Stimulated activated CD8-positive, alpha-beta memory T cell treated with anti-CD3 and anti-CD28 coated beads, Interleukin-15, amount 100 ng/mL, for 1 hour (primary cell): ENCODE measurements around the gene SURF6.
A peak's percentile ranks its signal among the peaks of the same experiment; 100 is the strongest.
"Not testable (repeated sequence)": the region's sequence is repeated elsewhere in the genome, so short reads cannot be mapped to it uniquely, and the experiment has no call there.

Source experiments
- DNase-seq: peaks from one replicate; pipeline ENCODE4 v3.0.0-alpha.2; 2020; ENCODE audit warnings: low read depth

The SURF6 gene

GRCh38 chr9:133335924-133336811, at the start of gene SURF6:
TSS of gene SURF6 (minus strand) at chr9:133336188. CDS start at chr9:133336132, 56 bp downstream.
- DNase-seq: peak; percentile 78

- no peak for DNase-seq
Measured at GRCh38 chr9:133385452-133385851, 49.5 kb upstream of the SURF6 start.

GRCh38 chr9:133384736-133385321, 48.8 kb upstream of the SURF6 start:
- DNase-seq: no peak

GRCh38 chr9:133383438-133383837, 47.5 kb upstream of the SURF6 start:
- no peak for DNase-seq

DNA sequence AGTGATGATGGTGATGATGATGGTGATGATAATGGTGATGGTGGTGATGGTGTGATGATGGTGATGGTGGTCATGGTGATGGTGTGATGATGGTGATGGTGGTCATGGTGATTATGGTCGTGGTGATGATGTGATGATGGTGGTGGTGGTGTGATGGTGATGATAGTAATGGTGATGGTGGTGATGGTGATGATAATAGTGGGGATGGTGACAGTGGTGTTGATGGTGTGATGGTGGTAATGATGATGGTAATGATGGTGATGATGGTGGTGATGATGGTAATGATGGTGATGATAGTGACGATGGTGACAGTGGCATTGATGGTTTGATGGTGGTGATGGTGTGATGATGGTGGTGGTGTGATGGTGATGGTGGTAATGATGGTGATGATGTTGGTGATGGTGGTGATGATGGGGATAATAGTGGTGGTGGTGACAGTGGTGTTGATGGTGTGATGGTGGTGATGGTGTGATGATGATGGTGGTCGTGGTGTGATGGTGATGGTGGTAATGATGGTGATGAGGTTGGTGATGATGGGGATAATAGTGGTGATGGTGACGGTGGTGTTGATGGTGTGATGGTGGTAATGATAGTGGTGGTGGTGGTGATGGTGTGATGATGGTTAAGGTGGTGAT, 46.6 kb upstream of the SURF6 start:
- no peak for DNase-seq

DNA sequence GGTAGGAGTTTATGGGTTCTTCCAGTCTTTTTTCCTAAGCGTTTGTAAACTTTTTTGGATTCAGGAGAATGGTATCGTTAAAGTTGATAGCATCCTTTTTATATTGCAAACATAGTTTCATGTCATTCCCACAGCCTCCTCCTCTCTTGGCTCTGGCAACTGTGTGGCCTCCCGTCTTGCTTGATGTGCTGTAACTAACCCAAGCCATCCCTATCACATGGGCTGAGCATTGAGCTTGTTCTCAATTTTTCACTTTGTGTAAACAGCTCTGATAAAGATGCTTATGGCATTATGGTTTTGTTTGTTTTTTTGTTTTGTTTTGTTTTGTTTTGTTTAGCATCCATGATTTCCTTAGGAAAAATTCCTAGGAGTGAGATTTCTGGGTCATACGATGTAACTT, 44.7 kb upstream of the SURF6 start:
- DNase-seq: no peak

- DNase-seq: no peak
Measured at GRCh38 chr9:133379153-133380086, 43.4 kb upstream of the SURF6 start.

- DNase-seq: no peak
Measured at GRCh38 chr9:133378408-133378962, 42.5 kb upstream of the SURF6 start.

GRCh38 chr9:133377721-133378216, 41.8 kb upstream of the SURF6 start:
- no peak for DNase-seq

DNA sequence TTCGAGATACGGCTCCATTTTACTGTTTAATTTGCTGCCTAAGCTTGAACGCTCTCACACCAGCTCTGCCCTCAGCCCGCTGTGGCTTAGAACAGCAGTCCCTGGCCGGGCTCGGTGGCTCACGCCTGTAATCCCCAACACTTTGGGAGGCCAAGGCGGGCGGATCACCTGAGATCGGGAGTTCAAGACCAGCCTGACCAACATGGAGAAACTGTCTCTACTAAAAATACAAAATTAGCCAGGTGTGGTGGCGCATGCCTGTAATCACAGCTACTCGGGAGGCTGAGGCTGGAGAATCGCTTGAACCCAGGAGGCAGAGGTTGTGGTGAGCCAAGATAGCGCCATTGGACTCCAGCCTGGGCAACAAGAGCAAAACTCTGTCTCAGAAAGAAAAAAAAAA, 41.3 kb upstream of the SURF6 start:
- not testable (repeated sequence) for DNase-seq

DNA sequence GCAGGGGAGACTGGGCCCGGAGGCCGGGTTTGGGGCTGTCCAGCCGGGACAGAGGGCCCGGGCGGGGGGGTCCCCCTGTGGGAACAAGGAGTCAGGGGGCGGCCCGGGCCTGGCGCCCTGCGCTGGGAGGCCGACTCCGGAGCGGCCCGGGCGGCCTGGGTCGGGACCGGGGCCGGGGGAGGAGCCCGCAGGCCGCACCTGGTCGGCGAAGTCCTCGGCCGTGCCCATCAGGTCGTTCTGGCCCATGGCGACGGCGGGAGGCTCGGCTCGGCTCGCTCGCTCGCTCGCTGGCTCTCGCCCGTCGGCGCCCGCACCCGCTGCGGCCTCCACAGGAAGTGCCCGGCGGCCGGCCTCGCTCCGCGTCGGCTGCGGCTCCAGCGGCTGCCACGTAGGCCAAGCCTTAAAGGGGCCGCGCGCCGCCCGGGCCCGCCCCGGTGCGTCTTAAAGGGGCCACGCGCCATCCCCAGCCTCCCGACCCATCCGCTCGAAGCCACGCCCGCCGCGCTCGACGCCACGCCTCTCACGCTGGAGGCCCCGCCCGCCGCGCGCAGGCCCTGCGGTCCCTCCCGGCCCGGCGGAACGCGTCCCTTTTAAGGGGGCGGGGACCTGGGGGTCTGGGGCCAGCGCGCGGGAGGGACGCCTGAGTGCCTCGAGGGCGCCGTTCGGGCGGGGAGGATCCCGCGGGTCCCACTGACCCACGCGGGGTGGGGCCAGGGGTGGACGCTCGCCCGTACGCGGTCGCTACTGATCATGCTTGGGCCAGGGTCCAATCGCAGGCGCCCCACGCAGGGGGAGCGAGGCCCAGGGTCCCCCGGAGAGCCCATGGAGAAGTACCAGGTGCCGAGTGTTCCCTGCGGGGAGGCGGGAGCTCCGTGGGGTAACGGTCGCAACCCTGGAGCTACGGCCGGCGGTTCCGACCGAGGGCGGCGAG, 40.0 kb upstream of the SURF6 start, which contains the start of the genes STKLD1 and SURF4:
Gene STKLD1 (plus strand): TSS at position 643 of the 931 bp plus-strand sequence. CDS start 108 bp downstream, at position 751.
Gene SURF4 (minus strand): TSS at position 337 of the 931 bp plus-strand sequence. CDS start 91 bp downstream, at position 246.
- DNase-seq: peak; percentile 90

DNA sequence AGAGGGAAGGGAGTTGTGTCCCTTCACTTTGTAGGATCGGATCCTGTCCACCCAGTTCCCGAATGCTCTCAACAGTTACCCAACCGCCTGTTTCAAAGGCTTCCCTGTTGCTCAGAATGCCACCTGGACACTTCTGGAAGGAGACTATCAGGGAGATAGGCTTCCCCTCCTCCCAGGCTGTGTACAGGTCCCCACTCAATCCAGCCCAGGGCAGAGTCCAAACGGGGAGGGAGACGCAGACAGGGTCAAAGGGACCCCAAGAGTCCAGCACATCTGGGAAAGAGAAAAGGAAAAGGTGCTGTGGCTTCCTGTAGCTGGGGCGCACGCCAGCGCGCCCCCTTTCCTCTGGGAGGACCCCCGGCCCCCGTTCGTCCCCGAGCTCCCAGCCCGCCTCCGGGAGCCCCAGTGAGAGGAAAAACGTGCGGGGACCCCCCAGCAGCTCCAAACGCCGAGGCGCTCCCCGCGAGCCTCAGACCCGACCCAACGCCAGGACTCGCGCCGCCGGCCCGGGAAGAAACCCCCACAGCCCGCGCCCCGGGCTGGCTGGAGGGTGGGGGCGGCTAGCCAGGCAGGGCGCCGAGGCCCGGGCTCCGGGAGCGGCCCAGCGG, 39.2 kb upstream of the SURF6 start:
- DNase-seq: no peak

DNA sequence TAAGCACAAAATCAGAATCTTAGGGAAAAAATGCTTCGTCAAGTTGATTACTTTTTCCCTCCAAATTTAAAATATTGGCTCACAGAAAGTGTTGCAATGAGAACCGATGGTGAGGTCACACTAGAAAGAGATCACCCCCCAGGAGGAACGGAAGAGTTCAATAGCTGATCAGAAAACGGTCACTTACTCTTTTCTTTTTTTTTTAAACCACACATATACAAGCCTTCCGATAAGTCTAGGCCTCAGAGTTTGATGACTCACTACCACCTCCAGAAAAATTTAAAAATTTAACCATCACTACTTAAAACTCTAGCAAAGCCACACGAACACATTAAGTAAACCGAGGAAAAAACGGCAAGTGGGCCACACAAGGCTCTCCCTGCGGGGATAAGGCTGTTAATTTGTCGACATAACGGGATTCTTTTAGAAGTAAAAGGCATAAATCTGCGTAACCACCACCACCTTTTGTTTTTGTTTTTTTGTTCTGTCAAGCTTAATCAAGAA, 38.7 kb upstream of the SURF6 start:
- no peak for DNase-seq

GRCh38 chr9:133372144-133372543, 36.2 kb upstream of the SURF6 start:
- DNase-seq: no peak

DNA sequence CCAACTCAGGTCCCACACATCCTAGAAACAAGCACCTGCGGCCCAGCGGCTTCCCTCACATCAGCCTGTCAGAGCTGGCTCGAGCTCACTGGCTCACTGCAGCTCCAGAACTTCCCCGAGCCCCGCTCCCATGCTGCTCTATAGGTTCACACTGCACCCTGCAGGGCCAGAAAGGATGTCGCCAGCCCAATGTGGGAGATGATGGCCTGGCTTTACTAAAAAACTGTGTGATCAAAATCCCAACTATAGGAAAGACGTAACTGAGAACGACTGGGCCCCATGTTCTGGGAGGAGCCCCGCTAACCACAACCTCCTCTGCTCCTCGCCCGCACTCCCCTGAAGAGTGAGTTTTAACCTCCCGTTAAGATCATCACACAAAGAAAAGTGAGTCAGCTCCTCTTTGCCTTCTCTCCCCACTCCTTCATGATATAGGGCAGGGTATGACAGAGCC, 35.3 kb upstream of the SURF6 start:
- peak; percentile 35 for DNase-seq

GRCh38 chr9:133370685-133371084, 34.7 kb upstream of the SURF6 start:
- DNase-seq: no peak

DNA sequence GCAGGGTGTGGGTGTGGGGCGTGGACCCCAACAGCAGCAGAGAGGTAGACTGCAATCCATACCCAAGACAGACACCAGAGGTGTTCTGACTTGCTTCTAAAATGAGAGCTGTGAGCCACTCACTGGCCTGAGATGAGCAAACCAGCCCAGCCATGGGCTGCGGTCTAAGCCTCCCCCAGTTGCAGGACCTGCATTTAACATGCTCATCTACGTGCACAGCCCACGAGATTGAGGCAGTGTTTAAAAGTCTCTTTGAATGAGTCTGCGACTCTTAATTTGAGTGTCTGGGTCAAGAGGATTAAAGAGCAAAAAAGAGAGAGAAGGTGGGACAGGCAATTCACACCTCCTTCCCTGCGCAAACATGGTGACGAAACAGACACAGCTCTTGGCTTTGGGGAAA, 33.9 kb upstream of the SURF6 start:
- DNase-seq: no peak

GRCh38 chr9:133369422-133369821, 33.4 kb upstream of the SURF6 start:
- no peak for DNase-seq

DNA sequence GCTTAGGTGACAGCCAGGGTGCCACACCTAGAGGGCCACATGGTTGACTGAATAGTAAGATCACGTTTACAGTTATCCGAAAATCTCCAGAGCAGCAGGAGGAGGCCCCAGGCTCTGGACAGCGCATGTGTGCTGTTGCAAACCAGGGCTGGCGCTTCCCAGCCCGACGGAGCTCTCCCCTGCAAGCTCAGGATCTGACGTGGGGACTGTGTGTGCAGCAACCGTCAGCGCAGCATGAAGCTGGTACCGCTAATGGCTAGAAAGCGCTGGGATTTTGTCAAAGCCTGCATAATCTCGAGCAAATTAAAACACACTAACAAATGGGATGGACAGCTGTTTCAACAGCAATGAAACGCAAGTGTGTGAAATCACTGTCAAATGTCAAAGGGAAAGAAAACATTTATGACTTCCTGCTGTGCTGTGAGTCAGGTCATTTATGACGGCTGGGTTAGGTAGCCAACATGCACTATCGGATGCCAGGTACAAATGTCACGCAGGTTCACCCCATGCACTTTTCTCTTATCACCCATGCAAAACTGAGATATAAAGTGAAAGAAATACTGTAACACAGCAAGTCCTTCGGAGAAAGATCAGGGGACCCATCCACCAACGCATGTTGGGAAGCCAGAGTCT, 32.4 kb upstream of the SURF6 start:
- DNase-seq: no peak
